Kidney epithelial cell (primary cell): ENCODE data around the gene PTPN2. TPM values are rescaled to one million over a fixed set of nuclear protein-coding genes. Genes with fewer than 3 reads are reported as not detected.

Experiments used
- DNase-seq: peaks from one replicate; pipeline ENCODE4 v3.0.0-alpha.2; 2010; ENCODE audit warnings: low read depth
- H3K27me3 ChIP-seq: 2 replicates; pipeline ENCODE4 v1.6.0; 2011; ENCODE audit warnings: low read length; ENCODE audit not compliant: control insufficient read depth, insufficient read depth
- H3K36me3 ChIP-seq: 2 replicates; pipeline ENCODE4 v1.5.1; 2011; ENCODE audit warnings: low read length; ENCODE audit not compliant: control insufficient read depth, insufficient read depth
- H3K4me3 ChIP-seq: 2 replicates; pipeline ENCODE4 v1.5.1; 2011; ENCODE audit warnings: low read depth, mild to moderate bottlenecking, control low read depth, low read length
- CTCF ChIP-seq: IDR thresholded peaks from 2 replicates; pipeline ENCODE4 v1.5.1; 2011; ENCODE audit warnings: mild to moderate bottlenecking, moderate library complexity, low read length, control low read depth, inconsistent platforms; ENCODE audit not compliant: insufficient read depth, poor library complexity, severe bottlenecking
- total RNA-seq: library from RNA; depleted of rRNA; stranded (reverse); fragments of >200 nt; gene quantifications from 2 replicates; pipeline ENCODE4 v1.2.3, GENCODE V29; 2015

PTPN2 gene
- total RNA-seq, 1 donor from 2014 or later = 38.5 TPM

DNA sequence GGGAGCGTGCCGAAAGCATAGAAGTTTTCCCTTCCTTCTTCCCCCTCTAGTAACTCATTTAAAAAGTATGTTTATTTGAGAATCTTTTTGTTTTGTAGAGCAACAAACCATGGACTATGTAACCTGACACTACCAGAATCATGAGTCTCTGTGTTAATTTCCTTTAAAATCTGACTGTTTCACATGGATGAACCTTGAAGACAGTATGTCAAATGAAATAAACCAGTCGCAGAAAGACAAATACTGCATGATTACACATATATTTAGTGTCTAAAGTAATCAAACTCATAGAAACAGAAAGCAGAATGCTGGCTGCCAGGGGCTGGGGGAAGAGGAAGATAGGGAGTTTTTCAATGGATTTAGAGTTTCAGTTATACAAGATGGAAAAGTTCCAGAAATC lies 32.3 kb downstream of the PTPN2 start:
- H3K36me3 ChIP-seq = no peaks in the 10 kb centered on the region
- DNase-seq = no peak

GRCh38 chr18:12849548-12849947 lies 34.5 kb downstream of the PTPN2 start:
- no peak for TF ChIP-seq CTCF
- no peak for DNase-seq

More for the DNA sequence above, 32.3 kb downstream of the PTPN2 start:
- TF ChIP-seq CTCF = no peak
- Histone ChIP-seq H3K4me3 (no peak overlapping the region), H3K27me3 (no peaks in the 10 kb centered on the region)

DNA sequence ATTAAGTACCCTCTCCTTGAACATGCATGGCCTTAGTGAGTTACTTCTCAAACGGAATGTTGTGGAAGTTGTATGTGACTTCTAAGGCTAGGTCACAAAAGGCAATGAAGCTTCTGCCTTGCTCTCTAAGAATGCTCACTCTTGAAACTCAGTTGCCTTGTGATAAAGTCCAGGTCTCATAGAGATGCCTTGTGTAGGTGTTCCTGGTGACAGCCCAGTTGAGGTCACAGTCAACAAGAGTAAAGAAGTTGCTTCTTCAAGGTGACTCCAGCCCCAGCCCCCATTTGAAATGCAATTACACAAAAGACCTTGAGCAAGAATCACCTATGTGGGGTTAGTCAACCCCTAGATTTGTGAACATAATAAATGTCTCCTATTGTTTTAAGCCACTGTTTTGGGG lies 35.6 kb downstream of the PTPN2 start:
- no peak overlapping the region for H3K4me3 ChIP-seq
- no peak for DNase-seq
- TF ChIP-seq CTCF = no peak
- H3K27me3 ChIP-seq = no peaks in the 10 kb centered on the region
- H3K36me3 ChIP-seq = no peaks in the 10 kb centered on the region

More at GRCh38 chr18:12849548-12849947, 34.5 kb downstream of the PTPN2 start:
- no peaks in the 10 kb centered on the region for H3K36me3 ChIP-seq
- no peaks in the 10 kb centered on the region for H3K27me3 ChIP-seq
- H3K4me3 ChIP-seq = no peak overlapping the region

- DNase-seq = no peak
- H3K4me3 ChIP-seq = no peak overlapping the region
- no peak for TF ChIP-seq CTCF
- no peaks in the 10 kb centered on the region for H3K27me3 ChIP-seq
- H3K36me3 ChIP-seq = no peaks in the 10 kb centered on the region
These were observed 39.6 kb downstream of the PTPN2 start for GRCh38 chr18:12844391-12844790.

DNA sequence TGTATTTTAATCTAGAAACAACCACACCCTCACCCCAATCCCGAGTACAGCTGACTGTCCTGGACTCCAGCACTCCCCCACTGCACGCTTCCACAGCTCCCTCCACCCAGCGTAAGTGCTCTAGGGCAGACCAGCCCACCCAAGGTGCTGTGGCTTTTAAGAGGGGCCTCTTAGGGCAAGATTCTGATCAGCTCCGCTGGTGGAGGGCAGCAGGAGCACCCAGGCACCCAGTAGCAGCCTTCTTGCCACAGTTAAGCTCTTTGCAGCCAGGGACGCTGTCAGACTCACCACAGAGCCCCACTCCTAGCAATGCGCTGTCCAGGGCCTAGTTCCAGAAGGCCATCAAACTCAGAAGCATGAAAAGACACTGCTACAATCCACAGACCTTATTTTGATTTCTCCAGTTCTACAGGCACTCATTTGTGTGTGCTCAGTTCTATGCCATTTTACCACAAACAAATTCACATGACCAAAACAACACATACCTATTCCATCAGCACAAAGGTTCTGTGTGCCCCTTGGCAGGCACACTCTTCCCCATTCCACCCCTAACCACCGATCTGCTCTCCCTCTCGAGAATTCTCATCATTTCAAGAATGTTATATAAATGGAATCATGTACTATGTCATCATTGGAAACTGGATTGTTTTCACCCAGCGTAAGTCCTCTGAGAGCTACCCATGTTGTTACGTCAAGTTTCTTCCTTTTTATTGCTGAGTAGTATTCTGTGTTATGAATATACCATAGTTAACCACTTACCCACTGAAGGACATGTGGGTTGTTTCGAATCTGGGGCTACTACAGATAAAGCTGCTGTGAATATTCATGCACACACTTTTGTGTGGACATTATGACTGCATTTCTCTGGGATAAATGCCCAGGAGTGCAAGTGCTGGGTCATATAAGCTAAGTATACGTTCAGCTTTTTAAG lies 40.4 kb downstream of the PTPN2 start:
- no peak overlapping the region for H3K4me3 ChIP-seq
- TF ChIP-seq CTCF = no peak
- H3K36me3 ChIP-seq = no peaks in the 10 kb centered on the region
- no peak for DNase-seq
- H3K27me3 ChIP-seq = no peaks in the 10 kb centered on the region
